GM12878 (cell line): ENCODE results near the gene TMEM253. TPM values are rescaled to one million over a fixed set of nuclear protein-coding genes. Genes with fewer than 3 reads are reported as not detected.

ENCODE experiments used
- BCL3 ChIP-seq: IDR thresholded peaks from 2 replicates; pipeline ENCODE4 v1.6.1; 2011; ENCODE audit warnings: borderline replicate concordance, low read depth, mild to moderate bottlenecking, moderate library complexity, low read length; ENCODE audit not compliant: insufficient read depth, poor library complexity, severe bottlenecking
- E2F4 ChIP-seq: IDR thresholded peaks from 2 replicates; pipeline ENCODE4 v1.6.1; 2012; ENCODE audit warnings: low read depth, low read length, improper control_type of control experiment
- E4F1 ChIP-seq: fragments of 450-650 bp; IDR thresholded peaks from 2 replicates; pipeline ENCODE4 v1.6.1; 2018; ENCODE audit warnings: borderline replicate concordance, mild to moderate bottlenecking; ENCODE audit not compliant: partially characterized antibody
- ESRRA ChIP-seq: IDR thresholded peaks from 2 replicates; pipeline ENCODE4 v1.6.1; 2012; ENCODE audit warnings: mild to moderate bottlenecking, low read length, improper control_type of control experiment
- ETV6 ChIP-seq, 2 experiments: fragments of 450-650 bp in 1 of 2; IDR thresholded peaks in 1 of 2; conservative IDR thresholded peaks in 1 of 2; 2 replicates each; pipeline ENCODE4 v1.6.1; 2014; ENCODE audit warnings: antibody characterized with exemption in 1 of 2, borderline replicate concordance in 1 of 2, low read depth in 1 of 2, mild to moderate bottlenecking in 1 of 2, moderate library complexity in 1 of 2
- HDGF ChIP-seq: fragments of 450-650 bp; IDR thresholded peaks from 2 replicates; pipeline ENCODE4 v1.6.1; 2016; ENCODE audit warnings: antibody characterized with exemption
- IKZF2 ChIP-seq, 2 experiments: fragments of 450-650 bp; IDR thresholded peaks; 2 replicates each; pipeline ENCODE4 v1.6.1; 2017; ENCODE audit warnings: mild to moderate bottlenecking in 2 of 2, moderate library complexity in 2 of 2
- MEF2A ChIP-seq: IDR thresholded peaks from 2 replicates; pipeline ENCODE4 v1.6.1; 2011; ENCODE audit warnings: low read depth, mild to moderate bottlenecking, low read length, moderate library complexity; ENCODE audit not compliant: insufficient read depth
- MXI1 ChIP-seq: fragments of 150-350 bp; IDR thresholded peaks from 2 replicates; pipeline ENCODE4 v1.6.1; 2011; ENCODE audit warnings: low read depth, mild to moderate bottlenecking, inconsistent platforms, low read length, improper control_type of control experiment
- NFYB ChIP-seq: IDR thresholded peaks from 2 replicates; pipeline ENCODE4 v1.6.1; 2011; ENCODE audit warnings: low read depth, mild to moderate bottlenecking, low read length, improper control_type of control experiment, moderate library complexity; ENCODE audit not compliant: insufficient read depth
- NR2C2 ChIP-seq: IDR thresholded peaks from 2 replicates; pipeline ENCODE4 v1.6.1; 2011; ENCODE audit warnings: borderline replicate concordance, low read depth; ENCODE audit not compliant: control insufficient read depth, insufficient read length
- PAX8 ChIP-seq: fragments of 450-650 bp; IDR thresholded peaks from 2 replicates; pipeline ENCODE4 v1.6.1; 2017; ENCODE audit warnings: mild to moderate bottlenecking, moderate library complexity
- SPI1 ChIP-seq: IDR thresholded peaks from 2 replicates; pipeline ENCODE4 v1.6.1; 2011; ENCODE audit warnings: low read depth, mild to moderate bottlenecking, low read length, moderate library complexity, borderline replicate concordance; ENCODE audit not compliant: insufficient read depth
- SRF ChIP-seq, 2 experiments: IDR thresholded peaks; 2 replicates each; pipeline ENCODE4 v1.6.1; 2011; ENCODE audit warnings: low read depth in 2 of 2, low read length in 2 of 2, mild to moderate bottlenecking in 1 of 2, moderate library complexity in 1 of 2
- STAT1 ChIP-seq: fragments of 450-650 bp; conservative IDR thresholded peaks from 2 replicates; pipeline ENCODE4 v1.6.1; 2014; ENCODE audit warnings: antibody characterized with exemption, mild to moderate bottlenecking
- TAF1 ChIP-seq: IDR thresholded peaks from 2 replicates; pipeline ENCODE4 v1.6.1; 2011; ENCODE audit warnings: mild to moderate bottlenecking, low read depth, low read length, borderline replicate concordance
- TARDBP ChIP-seq: IDR thresholded peaks from 2 replicates; pipeline ENCODE4 v1.6.1; 2016; ENCODE audit warnings: borderline replicate concordance
- TCF12 ChIP-seq: IDR thresholded peaks from 2 replicates; pipeline ENCODE4 v1.6.1; 2011; ENCODE audit warnings: low read depth, mild to moderate bottlenecking, low read length
- USF1 ChIP-seq: IDR thresholded peaks from 2 replicates; pipeline ENCODE4 v1.6.1; 2011; ENCODE audit warnings: borderline replicate concordance, low read depth, mild to moderate bottlenecking, moderate library complexity, mixed read lengths, low read length; ENCODE audit not compliant: insufficient read depth; ENCODE audit errors: extremely low read length
- USF2 ChIP-seq: IDR thresholded peaks from 2 replicates; pipeline ENCODE4 v1.6.1; 2011; ENCODE audit warnings: low read depth, low read length, improper control_type of control experiment, borderline replicate concordance
- ZNF207 ChIP-seq: fragments of 450-650 bp; IDR thresholded peaks from 2 replicates; pipeline ENCODE4 v1.6.1; 2014; ENCODE audit warnings: antibody characterized with exemption, mild to moderate bottlenecking, borderline replicate concordance
- ZSCAN29 ChIP-seq: fragments of 450-650 bp; IDR thresholded peaks from 2 replicates; pipeline ENCODE4 v1.6.1; 2017; ENCODE audit warnings: mild to moderate bottlenecking, moderate library complexity
- polyA plus RNA-seq, 11 experiments: library from polyadenylated mRNA; depleted of rRNA in 4 of 11; unstranded in 6 of 11; stranded (reverse) in 5 of 11; fragments of >200 nt; fragmentation: Nextera tagmentation in 4 of 11; fragmentation: Illumina TruSeq in 1 of 11; extraction: Ambion mirVana in 4 of 11; extraction: Trizol in 1 of 11; gene quantifications; 1 replicate in 1 of 11; 2 replicates in 10 of 11; pipeline versions ENCODE4 v1.2.1 to v1.2.3, GENCODE V29; 2011 to 2016; ENCODE audit warnings: inconsistent platforms in 2 of 11, missing spikeins in 2 of 11, low read depth in 1 of 11
- total RNA-seq, 4 experiments: library from RNA; depleted of rRNA in 3 of 4; stranded (reverse); fragments of >200 nt in 3 of 4; fragmentation: Illumina TruSeq in 1 of 4; extraction: Trizol in 1 of 4; gene quantifications; 2 replicates each; pipeline versions ENCODE4 v1.2.1 to v1.2.3, GENCODE V29; 2013 to 2021

The TMEM253 gene
- total and polyA plus RNA-seq, 10 of the 15 experiments (the other 5 are each of a cell fraction or from before 2014, with no cell fraction given): 0.11 to 0.48 TPM; not detected in 8

- no peak for TF ChIP-seq USF1
- TF ChIP-seq MEF2A: no peak
- no peak for TF ChIP-seq NR2C2
- peak in 1 of 2 experiments; percentile 37; a peak in 1 of 4 replicates for TF ChIP-seq SRF (IDR thresholded peaks at IDR 0.05; ENCODE audit: low read depth in 2 of 2, low read length in 2 of 2)
- TF ChIP-seq TCF12: no peak
- no peak for TF ChIP-seq E2F4
- TF ChIP-seq USF2: no peak
- no peak for TF ChIP-seq IKZF2 (IDR thresholded peaks at IDR 0.05)
- no peak for TF ChIP-seq PAX8
- no peak for TF ChIP-seq TAF1
- TF ChIP-seq ZNF207: no peak
- TF ChIP-seq STAT1: no peak
- no peak for TF ChIP-seq ESRRA
- peak; percentile 78 for TF ChIP-seq E4F1
- TF ChIP-seq BCL3: no peak
- TF ChIP-seq ETV6 (conservative IDR thresholded peaks at IDR 0.05 in 1 of 2, IDR thresholded peaks at IDR 0.05 in 1 of 2; ENCODE audit: borderline replicate concordance in 1 of 2, low read depth in 1 of 2): no peak
- no peak for TF ChIP-seq TARDBP
- TF ChIP-seq ZSCAN29: no peak
- no peak for TF ChIP-seq HDGF
- TF ChIP-seq NFYB: peak; percentile 81
- TF ChIP-seq SPI1: no peak
- TF ChIP-seq MXI1: no peak
Measured at GRCh38 chr14:21109377-21110138, 8.7 kb downstream of the TMEM253 start (continued).
